EL (cell line): Measurements from ENCODE around the gene ERGIC1.
"Not testable (repeated sequence)": the region's sequence is repeated elsewhere in the genome, so short reads cannot be mapped to it uniquely, and the experiment has no call there.

Source experiments
- DNase-seq: peaks from one replicate; pipeline ENCODE4 v3.0.0-alpha.2; 2016

ERGIC1 gene

GRCh38 chr5:172849606-172850453 is 15.8 kb downstream of the ERGIC1 start:
- no peak for DNase-seq

DNA sequence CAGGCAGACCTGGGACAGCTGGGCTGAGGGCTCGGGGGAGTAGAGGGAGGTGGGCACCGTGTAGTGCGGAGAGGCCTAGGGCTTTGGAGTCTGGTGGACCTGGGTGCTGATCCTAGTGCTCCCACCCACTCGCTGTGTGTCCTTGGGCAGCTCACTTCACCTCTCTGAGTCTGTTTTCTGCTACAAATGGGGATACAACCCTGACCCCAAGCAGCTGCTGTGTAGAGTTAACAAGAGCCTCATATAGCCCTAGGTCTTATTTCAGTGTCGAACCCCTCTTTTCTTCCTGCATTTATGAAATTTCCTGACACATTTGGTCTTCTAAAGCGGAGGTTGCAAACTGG is 16.4 kb downstream of the ERGIC1 start:
- DNase-seq = no peak

- not testable (repeated sequence) for DNase-seq
Observed at GRCh38 chr5:172851254-172851653, 17.2 kb downstream of the ERGIC1 start.

DNA sequence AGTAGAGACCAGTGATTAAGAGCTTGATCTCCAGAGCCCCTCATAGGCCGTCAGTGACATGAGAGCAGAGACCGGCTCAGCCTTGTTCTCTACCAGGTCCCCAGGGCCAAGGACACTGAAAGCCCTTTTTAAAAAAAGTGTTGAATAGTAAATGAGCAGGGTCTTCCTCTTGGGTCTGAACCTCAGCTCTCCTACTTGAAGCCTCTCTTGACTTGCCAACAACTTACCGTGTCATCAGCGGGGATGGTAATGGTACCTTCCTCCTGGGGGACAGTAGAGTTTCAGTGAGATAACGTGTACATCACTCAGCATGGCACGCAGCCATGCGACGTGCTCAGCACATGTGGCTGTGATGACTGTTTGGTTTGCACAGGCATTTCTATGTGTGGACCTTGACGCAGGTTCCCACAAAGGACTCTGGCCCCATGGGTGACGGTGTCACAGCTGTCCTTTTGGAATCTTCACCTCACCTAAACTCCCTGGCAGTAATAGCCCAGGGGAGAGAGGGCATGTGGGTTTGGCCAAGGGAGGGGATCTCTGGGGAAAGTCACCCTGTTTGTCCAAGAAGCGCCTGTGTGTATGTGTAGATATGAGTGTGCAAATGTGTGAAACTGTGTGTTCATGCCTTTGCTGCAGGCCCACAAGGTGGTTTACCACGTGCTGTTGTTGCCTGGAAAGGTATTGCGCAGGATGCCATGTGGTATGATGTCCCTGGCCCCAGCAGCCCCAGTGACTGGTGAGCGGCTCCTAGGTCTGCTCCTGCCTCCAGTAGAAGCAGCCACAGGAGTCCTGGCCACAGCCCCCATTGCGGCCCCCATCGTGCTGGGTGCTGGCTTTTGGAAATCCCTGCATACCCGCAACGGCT is 18.7 kb downstream of the ERGIC1 start:
- DNase-seq = no peak

- peak; percentile 50 for DNase-seq
Observed at GRCh38 chr5:172853355-172853975, 19.4 kb downstream of the ERGIC1 start.

- no peak for DNase-seq
Observed at GRCh38 chr5:172854451-172854871, 20.4 kb downstream of the ERGIC1 start.

DNA sequence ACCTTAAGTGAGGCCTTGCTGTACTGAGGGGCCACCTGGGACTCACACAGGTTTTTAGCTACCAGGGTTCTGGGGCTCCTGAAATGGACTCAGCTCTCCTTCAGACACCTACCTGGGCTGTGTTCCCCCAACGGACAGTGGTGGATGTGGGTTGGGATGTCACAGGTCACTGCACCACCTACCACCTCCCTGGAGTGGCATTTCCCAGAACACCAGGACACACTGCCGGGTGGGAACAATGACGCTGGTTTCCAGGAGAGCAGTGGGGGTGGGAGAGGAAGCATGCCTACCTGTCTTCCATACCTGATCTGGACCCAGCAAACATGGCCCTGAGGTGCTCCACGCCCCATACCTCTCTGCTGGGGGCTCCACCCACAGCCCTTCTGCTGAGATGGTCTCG is 20.9 kb downstream of the ERGIC1 start:
- no peak for DNase-seq

DNA sequence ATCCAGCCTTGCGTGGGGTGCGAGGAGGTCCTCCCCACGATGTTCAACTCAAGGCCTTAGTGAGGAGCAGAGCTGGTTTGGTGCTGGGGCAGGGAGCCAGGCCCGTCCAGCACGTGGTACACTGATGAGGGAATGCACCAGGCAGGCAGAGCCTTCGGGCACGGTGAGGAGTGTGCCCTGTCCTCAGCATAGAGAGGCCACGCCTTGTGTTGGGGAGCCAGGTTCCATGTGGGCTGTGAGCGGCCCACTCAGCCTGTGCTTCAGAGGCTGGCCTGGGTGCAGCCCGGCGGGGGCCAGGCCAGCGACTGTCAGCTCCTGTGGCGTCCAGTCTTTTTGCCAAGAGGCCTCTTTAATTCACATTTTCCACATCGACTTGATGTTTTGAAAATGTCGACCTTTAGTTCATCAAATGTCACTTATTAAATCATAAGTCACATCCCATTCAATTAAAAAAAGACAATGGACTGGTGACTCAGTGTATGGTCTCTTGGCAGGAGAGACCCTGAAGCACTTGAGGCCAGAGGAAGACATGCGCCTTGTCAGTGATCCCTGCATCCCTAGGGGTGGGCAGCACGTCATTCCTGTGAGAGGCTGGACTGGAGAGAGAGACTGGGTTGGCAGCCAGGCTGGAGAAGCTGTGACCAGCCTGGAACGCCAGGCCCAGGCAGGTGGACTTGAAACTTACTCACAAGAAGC is 21.7 kb downstream of the ERGIC1 start:
- DNase-seq = no peak

DNA sequence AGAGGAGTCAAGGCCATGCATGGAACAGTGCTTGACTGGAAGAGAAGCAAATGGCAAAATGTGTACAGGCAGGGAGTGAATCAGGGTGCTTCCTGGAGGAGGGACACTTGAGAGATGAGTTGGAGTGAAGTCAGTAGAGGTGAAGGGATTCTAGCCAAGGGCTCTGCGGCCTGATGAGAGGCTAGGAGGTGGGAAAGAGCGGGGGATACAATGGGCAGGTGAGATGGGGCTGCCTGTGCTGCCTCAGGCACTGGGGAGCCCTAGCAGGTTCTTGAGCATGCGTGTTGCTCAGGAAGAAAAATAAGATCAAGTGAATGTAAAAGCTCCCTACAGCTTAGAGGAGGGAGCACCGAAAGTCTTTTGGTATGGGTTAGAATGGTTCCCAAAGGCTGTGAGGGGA is 22.3 kb downstream of the ERGIC1 start:
- DNase-seq = no peak

DNA sequence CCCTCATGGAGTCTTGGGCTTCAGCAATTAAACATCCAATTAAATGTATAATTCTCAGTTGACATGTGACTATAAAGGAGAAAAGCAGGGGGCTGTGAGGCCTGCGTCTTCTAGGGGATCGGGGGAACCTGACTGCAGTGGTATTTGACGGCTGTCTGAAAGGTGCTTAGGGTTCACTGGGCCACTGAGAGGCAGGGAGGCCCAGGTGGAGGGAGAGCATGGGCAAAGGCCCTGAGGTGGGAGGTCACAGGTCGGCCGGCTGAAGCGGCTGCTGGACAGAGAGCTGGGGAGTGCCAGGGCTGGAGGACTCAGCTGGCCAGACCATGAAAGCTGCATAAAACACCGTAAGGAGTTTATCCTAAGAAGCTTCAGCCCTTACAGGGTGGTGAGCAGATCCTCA is 23.9 kb downstream of the ERGIC1 start:
- no peak for DNase-seq

GRCh38 chr5:172858511-172858989 is 24.5 kb downstream of the ERGIC1 start:
- peak; percentile 38 for DNase-seq

DNA sequence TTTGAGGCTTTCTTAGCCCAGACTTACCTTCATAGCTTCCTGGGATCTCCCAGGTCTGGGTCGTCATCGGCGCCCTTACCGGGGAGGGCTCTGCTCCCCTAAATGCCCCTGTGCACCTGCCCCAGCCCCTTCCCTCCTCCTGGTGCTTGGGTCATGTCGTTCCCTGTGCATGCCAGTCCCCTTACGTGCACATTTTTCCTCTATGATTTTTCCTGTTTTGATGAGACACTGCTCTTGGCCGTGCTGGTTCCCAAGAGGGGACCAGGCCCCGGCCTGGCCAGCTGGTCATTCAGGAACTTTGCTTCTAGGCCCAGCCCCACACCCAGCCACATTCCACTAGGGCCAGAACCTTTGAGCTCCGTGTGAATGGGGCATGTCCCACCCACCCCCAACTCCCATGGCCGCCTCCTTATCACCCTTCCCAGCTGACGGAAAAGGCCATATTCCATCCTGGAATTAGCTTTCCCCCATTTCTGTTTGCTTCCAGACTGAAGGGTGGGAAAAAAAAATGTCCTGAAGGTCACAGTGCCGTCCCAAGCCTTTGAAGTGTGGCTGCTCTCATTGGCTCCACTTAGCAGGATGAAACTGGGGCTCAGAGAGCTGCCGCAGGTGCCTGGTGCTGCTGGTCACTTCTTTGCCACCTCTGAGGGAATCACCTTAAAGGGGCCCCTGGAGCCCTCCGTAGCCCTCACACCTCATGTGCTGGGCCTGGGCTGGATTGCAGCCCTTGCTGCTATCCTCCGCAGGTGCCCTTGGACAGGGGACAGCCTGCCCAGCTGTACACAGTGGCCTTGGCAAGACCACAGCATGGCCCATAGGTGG is 25.1 kb downstream of the ERGIC1 start:
- DNase-seq = peak; percentile 97

DNA sequence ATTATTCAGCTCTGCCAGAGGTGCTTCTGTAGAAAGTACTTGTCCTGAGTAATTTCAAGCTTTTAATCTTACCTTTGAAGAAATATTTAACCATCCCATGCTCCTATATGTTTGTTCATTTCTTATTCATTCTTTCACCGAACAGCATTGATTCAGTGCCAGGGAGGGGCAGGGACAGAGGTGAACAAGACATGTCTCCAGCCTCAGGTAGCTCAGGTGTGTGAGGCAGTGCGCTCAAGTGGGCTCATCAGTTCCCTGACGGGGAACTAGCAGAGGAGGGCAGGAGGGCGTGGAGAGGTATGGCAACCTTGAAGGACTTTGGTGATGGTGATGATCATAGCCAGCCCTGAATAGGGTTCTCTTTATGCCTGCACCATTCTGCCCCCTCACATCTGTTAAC is 25.9 kb downstream of the ERGIC1 start:
- DNase-seq = no peak

DNA sequence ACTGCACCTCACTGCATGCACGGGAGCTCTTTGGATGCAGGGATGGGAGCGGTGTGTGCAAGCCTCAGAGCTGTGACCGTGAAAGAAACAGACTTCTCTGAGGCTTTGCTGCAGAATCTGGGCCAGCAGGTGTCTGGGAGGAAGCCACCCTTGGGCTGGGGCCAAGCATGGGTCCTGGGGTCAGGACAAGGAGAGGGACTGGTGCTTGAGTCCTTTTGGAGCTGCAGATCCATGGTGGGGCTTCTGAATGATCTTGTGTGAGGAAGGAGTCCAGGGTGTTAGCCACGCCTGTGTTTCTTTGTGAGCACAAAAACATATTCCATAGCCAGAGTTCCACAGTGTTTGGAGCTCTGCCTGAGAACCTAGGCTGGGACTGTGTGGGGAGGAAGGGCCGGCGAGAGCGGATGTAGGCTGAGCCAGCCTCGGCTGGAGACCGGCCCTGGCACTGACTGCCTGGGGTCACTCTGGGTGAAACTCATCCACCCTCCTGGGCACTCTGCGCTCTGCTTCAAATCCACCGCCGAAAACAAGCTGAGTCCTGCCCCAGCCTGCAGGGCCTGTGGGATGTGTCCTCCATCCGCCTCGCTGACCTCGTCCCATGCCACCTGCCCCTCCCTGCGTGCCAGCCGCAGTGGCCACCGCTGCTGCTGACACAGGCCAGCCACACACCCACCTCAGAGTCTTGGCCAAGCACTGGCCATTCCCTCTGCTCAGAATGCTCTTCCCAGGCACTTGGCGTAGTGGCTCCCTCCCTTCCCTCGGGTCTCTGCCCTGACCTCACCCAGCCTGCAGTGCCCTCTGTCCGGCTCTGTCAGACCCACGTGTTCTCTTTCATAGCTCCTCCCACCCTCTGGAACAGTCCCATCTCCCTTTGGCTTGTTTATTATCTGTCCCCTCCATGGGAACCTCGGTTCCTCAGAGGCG is 26.7 kb downstream of the ERGIC1 start:
- peak; percentile 62 for DNase-seq

DNA sequence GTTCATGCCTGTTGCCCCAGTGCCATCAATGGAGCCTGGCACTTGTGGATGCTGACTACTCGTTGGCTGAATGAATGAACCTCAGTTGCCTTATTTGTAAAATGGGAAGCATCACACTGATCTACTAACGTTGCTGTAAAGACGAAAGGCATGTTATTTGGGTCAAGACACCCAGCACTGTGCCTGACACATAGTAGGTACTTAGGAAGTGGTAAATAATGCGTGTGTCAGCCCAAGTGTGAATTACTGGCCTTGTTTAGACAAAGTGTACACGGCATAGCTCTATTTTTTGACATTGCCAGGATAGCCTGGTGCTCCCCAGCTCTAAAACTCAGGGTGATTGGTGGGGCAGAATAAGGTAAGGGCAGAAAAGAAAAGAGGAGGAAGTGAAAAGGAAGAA is 27.4 kb downstream of the ERGIC1 start:
- no peak for DNase-seq

DNA sequence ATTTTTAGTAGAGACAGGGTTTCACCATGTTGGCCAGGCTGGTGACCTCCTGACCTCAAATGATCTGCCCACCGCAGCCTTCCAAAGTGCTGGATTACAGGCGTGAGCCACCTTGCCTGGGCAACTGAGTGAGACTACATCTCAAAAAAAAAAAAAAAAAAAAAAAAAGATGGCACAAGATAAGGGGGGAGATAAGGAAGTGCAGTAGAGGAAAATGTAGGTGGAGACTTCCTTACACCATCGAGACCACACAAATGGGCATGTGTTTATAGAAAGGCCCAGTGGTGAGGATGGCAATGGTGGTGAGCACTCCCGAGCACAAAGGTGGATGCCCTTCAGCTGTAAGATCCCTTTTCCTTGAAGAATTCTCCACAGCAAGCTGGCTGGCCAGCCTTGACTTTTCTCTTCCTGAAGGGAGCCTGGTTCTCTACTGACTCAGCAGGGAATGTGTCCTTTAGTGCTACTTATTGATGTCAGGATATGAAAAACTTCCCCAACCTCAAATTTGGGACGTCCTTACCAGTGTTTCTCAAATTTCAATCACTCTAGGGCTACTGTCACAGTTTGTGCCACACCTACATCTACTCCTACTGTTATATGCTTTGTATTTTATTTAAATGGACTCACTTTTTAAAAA is 28.2 kb downstream of the ERGIC1 start:
- no peak for DNase-seq

GRCh38 chr5:172864171-172864570 is 30.1 kb downstream of the ERGIC1 start:
- not testable (repeated sequence) for DNase-seq

DNA sequence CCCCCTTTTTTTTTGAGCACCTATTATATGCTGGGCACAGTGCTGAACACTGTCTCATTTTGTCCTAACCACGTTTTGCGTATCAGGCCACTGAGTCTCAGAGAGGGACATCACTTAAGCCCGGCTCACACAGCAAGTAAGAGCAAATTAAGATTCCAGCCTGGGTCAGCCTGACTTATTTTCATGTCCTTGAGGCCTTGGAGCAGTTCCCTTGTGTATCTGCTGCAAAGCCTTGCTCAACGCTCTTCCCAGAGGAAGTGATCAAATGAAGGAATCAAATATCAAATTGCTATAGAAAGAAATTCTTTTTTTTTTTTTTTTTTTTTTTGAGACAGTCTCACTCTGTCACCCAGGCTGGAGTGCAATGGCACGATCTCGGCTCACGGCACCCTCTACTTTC is 30.7 kb downstream of the ERGIC1 start:
- DNase-seq = no peak

- DNase-seq = no peak
Observed at GRCh38 chr5:172866378-172866777, 32.3 kb downstream of the ERGIC1 start.
